ENCODE data around the gene DPH3.

- TF ChIP-seq EZH2 (IDR thresholded peaks at IDR 0.05; ENCODE audit: low read depth): no peak
- TF ChIP-seq CTCF (conservative IDR thresholded peaks at IDR 0.05): no peak
These were observed 40.4 kb upstream of the DPH3 start for GRCh38 chr3:16305111-16305541.

Measured in PC-9 (cell line).